HCT116 (cell line): ENCODE results near the gene PCDHGA9. TPM values are rescaled to one million over a fixed set of nuclear protein-coding genes. Genes with fewer than 3 reads are reported as not detected.

ENCODE experiments used
- ATAC-seq: fragments of 200-7000 bp; cut with Tn5 transposase; 2 replicates; pipeline ENCODE4 v1.9.1; 2020; ENCODE audit warnings: mild to moderate bottlenecking, moderate library complexity
- BruUV-seq: library from RNA; stranded (reverse); fragments of 400-500 nt; replicated peaks from 2 replicates; lab custom pipeline; 2021; lab: Mats Ljungman, UMichigan
- CTCF ChIA-PET: fragments of 300-600 bp; sonication (Branson Sonifier 250); formaldehyde crosslinking; loops from one replicate; lab custom pipeline; 2021; ENCODE audit warnings: antibody characterized with exemption; lab: Charles Lee
- POLR2A ChIA-PET: fragments of 300-600, 350-600 bp; sonication (Branson Sonifier 250); formaldehyde crosslinking; loops from one replicate; lab custom pipeline; 2021; ENCODE audit warnings: antibody characterized with exemption; lab: Charles Lee
- RAD21 ChIA-PET, 2 experiments: fragments of 300-600 bp; sonication (Branson Sonifier 250); formaldehyde crosslinking; loops; one replicate each; lab custom pipeline; 2023; ENCODE audit warnings: low total read pairs in 2 of 2; ENCODE audit not compliant: uncharacterized antibody in 2 of 2, unreplicated experiment in 2 of 2, low non-redundant PET in 1 of 2; lab: Charles Lee
- DNase-seq: peaks from one replicate; pipeline ENCODE4 v3.0.0-alpha.2; 2010; ENCODE audit warnings: low read depth, low spot score
- H2AFZ ChIP-seq: fragments of 200-600 bp; shearing (Covaris generic), sonication (generic); 2 replicates; pipeline ENCODE4 v1.6.1; 2017; ENCODE audit warnings: low read depth, mixed run types, mixed read lengths, antibody characterized with exemption, low read length; ENCODE audit not compliant: poor library complexity, severe bottlenecking
- H3K27ac ChIP-seq: 2 replicates; pipeline ENCODE4 v1.5.1; 2012; ENCODE audit warnings: low read depth, low read length
- H3K27me3 ChIP-seq: fragments of 200-600 bp; sonication (generic); 2 replicates; pipeline ENCODE4 v1.6.1; 2016; ENCODE audit warnings: mixed run types, low read length, mixed read lengths; ENCODE audit not compliant: insufficient read depth
- H3K36me3 ChIP-seq, 2 experiments: fragments of 200-500 bp in 1 of 2; fragments of 200-600 bp in 1 of 2; sonication (Bioruptor generic) in 1 of 2; sonication (generic) in 1 of 2; 2 replicates each; pipeline versions ENCODE4 v1.5.1 to v1.6.1; 2014 to 2016; ENCODE audit warnings: low read length in 2 of 2, inconsistent platforms in 1 of 2, mixed read lengths in 1 of 2, mixed run types in 1 of 2; ENCODE audit not compliant: insufficient read depth in 2 of 2, control insufficient read depth in 1 of 2
- H3K4me1 ChIP-seq, 2 experiments: fragments of 200-600 bp in 1 of 2; sonication (generic) in 1 of 2; 2 replicates each; pipeline versions ENCODE4 v1.5.1 to v1.6.1; 2012 to 2017; ENCODE audit warnings: low read length in 2 of 2, inconsistent platforms in 1 of 2, mild to moderate bottlenecking in 1 of 2, mixed read lengths in 1 of 2, mixed run types in 1 of 2, moderate library complexity in 1 of 2; ENCODE audit not compliant: insufficient read depth in 2 of 2, control insufficient read depth in 1 of 2
- H3K4me2 ChIP-seq: fragments of 200-600 bp; sonication (generic); 2 replicates; pipeline ENCODE4 v1.6.1; 2017; ENCODE audit warnings: mixed run types, low read length, mixed read lengths
- H3K4me3 ChIP-seq, 2 experiments: fragments of 200-600 bp in 1 of 2; sonication (generic) in 1 of 2; replicated peaks in 1 of 2; 2 replicates each; pipeline ENCODE4 v1.5.1; 2011 to 2016; ENCODE audit warnings: low read length in 2 of 2, control low read depth in 1 of 2, low read depth in 1 of 2, mild to moderate bottlenecking in 1 of 2, mixed read lengths in 1 of 2, mixed run types in 1 of 2
- H3K79me2 ChIP-seq: fragments of 200-600 bp; sonication (generic); 2 replicates; pipeline ENCODE4 v1.6.1; 2017; ENCODE audit warnings: mild to moderate bottlenecking, mixed run types, low read length, moderate library complexity, mixed read lengths; ENCODE audit not compliant: insufficient read depth
- H3K9ac ChIP-seq: fragments of 200-600 bp; sonication (generic); 2 replicates; pipeline ENCODE4 v1.6.1; 2016; ENCODE audit warnings: low read length, mixed read lengths
- H3K9me2 ChIP-seq: fragments of 200-600 bp; sonication (generic), shearing (Covaris generic); 2 replicates; pipeline ENCODE4 v1.6.1; 2017; ENCODE audit warnings: mixed run types, mild to moderate bottlenecking, moderate library complexity; ENCODE audit not compliant: insufficient read depth
- H3K9me3 ChIP-seq, 2 experiments: fragments of 200-500 bp in 1 of 2; fragments of 200-600 bp in 1 of 2; sonication (Bioruptor generic) in 1 of 2; sonication (generic) in 1 of 2; 2 replicates each; pipeline ENCODE4 v1.6.1; 2014 to 2017; ENCODE audit warnings: low read length in 2 of 2, mixed read lengths in 2 of 2, inconsistent platforms in 1 of 2, low read depth in 1 of 2, mild to moderate bottlenecking in 1 of 2, mixed run types in 1 of 2, moderate library complexity in 1 of 2; ENCODE audit not compliant: control insufficient read depth in 1 of 2, insufficient read depth in 1 of 2
- H4K20me1 ChIP-seq: fragments of 200-600 bp; sonication (generic), shearing (Covaris generic); 2 replicates; pipeline ENCODE4 v1.6.1; 2017; ENCODE audit warnings: mixed run types, mild to moderate bottlenecking, moderate library complexity; ENCODE audit not compliant: insufficient read depth
- CBX3 ChIP-seq: IDR thresholded peaks from 2 replicates; pipeline ENCODE4 v1.6.1; 2012; ENCODE audit warnings: low read depth
- ELF1 ChIP-seq: IDR thresholded peaks from 2 replicates; pipeline ENCODE4 v1.6.1; 2012; ENCODE audit warnings: low read depth, borderline replicate concordance
- FOSL1 ChIP-seq: IDR thresholded peaks from 2 replicates; pipeline ENCODE4 v1.6.1; 2012; ENCODE audit warnings: low read depth
- POLR2AphosphoS5 ChIP-seq: IDR thresholded peaks from 2 replicates; pipeline ENCODE4 v1.6.1; 2011; ENCODE audit warnings: mild to moderate bottlenecking, low read depth, low read length, moderate library complexity
- SP1 ChIP-seq: IDR thresholded peaks from 2 replicates; pipeline ENCODE4 v1.6.1; 2012; ENCODE audit warnings: low read depth
- intact Hi-C: fragments of 100-400 bp; cut with micrococcal nuclease; formaldehyde crosslinking; loops from 2 replicates; pipeline ENCODE4 v1.10.0; 2022
- total RNA-seq: library from RNA; stranded (reverse); gene quantifications from one replicate; pipeline ENCODE4 v1.2.1, GENCODE V29; 2021; ENCODE audit not compliant: unreplicated experiment
- TF ChIP-seq, protein P1 (sequence below): IDR thresholded peaks from 2 replicates; pipeline ENCODE4 v1.6.1; 2011; ENCODE audit warnings: mild to moderate bottlenecking, low read length, moderate library complexity; ENCODE audit not compliant: insufficient replicate concordance; ENCODE audit errors: extremely low read depth

PCDHGA9 gene
- total RNA-seq, 1 experiment from 2014 or later = 0.34 TPM

DNA sequence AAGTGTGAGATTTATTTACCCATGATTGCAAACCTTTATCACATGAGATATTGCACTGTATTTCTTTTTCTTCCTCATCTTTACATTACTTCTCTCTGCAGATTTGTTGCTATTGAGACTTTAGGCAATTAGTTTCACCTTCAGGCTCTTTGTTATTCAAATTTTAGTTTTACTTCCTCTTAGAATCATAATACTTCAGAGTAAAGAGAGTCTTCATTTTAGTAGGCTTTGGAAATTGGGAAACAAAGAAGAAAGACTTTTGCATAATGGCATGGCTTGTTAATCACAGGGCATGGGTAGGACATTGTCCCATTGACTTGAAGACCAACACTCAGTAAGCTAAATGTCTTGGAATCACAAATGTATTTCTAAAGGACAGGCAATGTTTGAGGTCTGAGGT, 39.9 kb upstream of the PCDHGA9 start:
- Histone ChIP-seq H3K4me2 (no peak overlapping the region), H4K20me1 (no peaks in the 10 kb centered on the region), H3K9ac (no peak overlapping the region), H3K4me3 (no peak overlapping the region), H3K79me2 (no peaks in the 10 kb centered on the region), H3K9me2 (no peaks in the 10 kb centered on the region), H3K27me3 (no peaks in the 10 kb centered on the region), H3K36me3 (no peaks in the 10 kb centered on the region), H2AFZ (no peak overlapping the region), H3K4me1 (no peaks in the 10 kb centered on the region), H3K27ac (no peak overlapping the region), H3K9me3 (peaks cover 5 to 6% of the 10 kb centered on the region in 2 experiments; a peak in 2 of 4 replicates)
- ChIA-PET CTCF (no interaction called here), POLR2A (no interaction called here), RAD21 (no interaction called here)
- intact Hi-C loops = no loop called here
- DNase-seq (no peak), ATAC-seq (no peak)
- BruUV-seq = no TSS peak
- TF ChIP-seq POLR2AphosphoS5 (no peak), SP1 (no peak)

DNA sequence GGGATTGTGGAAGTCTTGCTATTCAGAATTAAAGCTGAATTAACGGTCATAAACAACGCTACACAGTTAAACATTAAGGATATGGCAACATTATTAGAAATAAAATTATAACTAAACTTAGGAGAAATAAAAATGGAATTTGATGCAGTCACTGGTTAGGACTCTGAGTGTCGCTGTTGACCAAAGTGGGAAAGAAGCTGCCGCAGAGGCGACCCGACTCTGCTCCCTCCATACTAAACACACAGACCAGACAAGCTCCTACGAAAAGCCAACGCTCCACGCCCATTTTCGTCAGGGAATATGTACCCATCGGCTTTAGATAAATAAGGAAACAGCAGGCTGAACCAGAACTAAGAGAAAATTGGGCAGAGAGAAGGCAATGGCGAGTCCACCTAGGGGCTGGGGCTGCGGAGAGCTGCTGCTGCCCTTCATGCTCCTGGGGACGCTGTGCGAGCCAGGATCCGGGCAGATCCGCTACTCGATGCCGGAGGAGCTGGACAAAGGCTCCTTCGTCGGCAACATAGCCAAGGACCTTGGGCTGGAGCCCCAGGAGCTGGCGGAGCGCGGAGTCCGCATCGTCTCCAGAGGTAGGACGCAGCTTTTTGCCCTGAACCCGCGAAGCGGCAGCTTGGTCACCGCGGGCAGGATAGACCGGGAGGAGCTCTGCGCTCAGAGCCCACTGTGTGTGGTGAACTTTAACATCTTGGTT, 38.5 kb upstream of the PCDHGA9 start, which contains the start of gene PCDHGA5:
TSS of gene PCDHGA5 (plus strand) at position 211 of the 709 bp plus-strand sequence. CDS start at position 380, 169 bp downstream.
- Histone ChIP-seq H2AFZ (no peak within 1 kb of the TSS), H3K9me3 (peaks cover 5 to 6% of the 10 kb centered on the region in 2 experiments; a peak in 2 of 4 replicates)
- TF ChIP-seq, protein P1, sequence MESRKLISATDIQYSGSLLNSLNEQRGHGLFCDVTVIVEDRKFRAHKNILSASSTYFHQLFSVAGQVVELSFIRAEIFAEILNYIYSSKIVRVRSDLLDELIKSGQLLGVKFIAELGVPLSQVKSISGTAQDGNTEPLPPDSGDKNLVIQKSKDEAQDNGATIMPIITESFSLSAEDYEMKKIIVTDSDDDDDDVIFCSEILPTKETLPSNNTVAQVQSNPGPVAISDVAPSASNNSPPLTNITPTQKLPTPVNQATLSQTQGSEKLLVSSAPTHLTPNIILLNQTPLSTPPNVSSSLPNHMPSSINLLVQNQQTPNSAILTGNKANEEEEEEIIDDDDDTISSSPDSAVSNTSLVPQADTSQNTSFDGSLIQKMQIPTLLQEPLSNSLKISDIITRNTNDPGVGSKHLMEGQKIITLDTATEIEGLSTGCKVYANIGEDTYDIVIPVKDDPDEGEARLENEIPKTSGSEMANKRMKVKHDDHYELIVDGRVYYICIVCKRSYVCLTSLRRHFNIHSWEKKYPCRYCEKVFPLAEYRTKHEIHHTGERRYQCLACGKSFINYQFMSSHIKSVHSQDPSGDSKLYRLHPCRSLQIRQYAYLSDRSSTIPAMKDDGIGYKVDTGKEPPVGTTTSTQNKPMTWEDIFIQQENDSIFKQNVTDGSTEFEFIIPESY = no peak
- TF ChIP-seq CBX3 (no peak), FOSL1 (no peak), ELF1 (no peak)
- TF ChIP-seq, all 23 proteins: peak for 0
- POLR2A ChIA-PET = no interaction called here
- Histone ChIP-seq H3K4me2 (no peak within 1 kb of the TSS), H3K27ac (no peak within 1 kb of the TSS), H3K4me3 (no peak within 1 kb of the TSS), H3K27me3 (no peaks in the 10 kb centered on the region), H3K4me1 (no peaks in the 10 kb centered on the region), H3K36me3 (no peaks in the 10 kb centered on the region), H3K9me2 (no peaks in the 10 kb centered on the region), H3K79me2 (no peaks in the 10 kb centered on the region), H4K20me1 (no peaks in the 10 kb centered on the region), H3K9ac (no peak within 1 kb of the TSS)
- RAD21 ChIA-PET = no interaction called here
- intact Hi-C loops = no loop called here
- CTCF ChIA-PET = interaction anchor here (1.0 to 1.1 kb wide), 2 partner anchors 44 to 200 kb away, joined by 3 read pairs; partner anchors contain the start of gene TAF7
- ATAC-seq (no peak), DNase-seq (no peak)
- BruUV-seq = no TSS peak
